Activated naive CD8-positive, alpha-beta T cell (primary cell): ENCODE data around the gene ARHGAP42.

Experiments
- H3K27ac Mint-ChIP-seq: one replicate; pipeline ENCODE4 v1.8.0; 2021; ENCODE audit warnings: mixed read lengths
- H3K27me3 Mint-ChIP-seq: one replicate; pipeline ENCODE4 v1.8.0; 2021; ENCODE audit warnings: mixed read lengths
- H3K36me3 Mint-ChIP-seq: one replicate; pipeline ENCODE4 v1.8.0; 2021; ENCODE audit warnings: mixed read lengths
- H3K4me1 Mint-ChIP-seq: one replicate; pipeline ENCODE4 v1.8.0; 2021; ENCODE audit warnings: low read depth, mixed read lengths
- H3K4me3 Mint-ChIP-seq: one replicate; pipeline ENCODE4 v1.8.0; 2021; ENCODE audit warnings: mild to moderate bottlenecking, mixed read lengths
- H3K9me3 Mint-ChIP-seq: one replicate; pipeline ENCODE4 v1.8.0; 2021; ENCODE audit warnings: low read depth, mixed read lengths

The ARHGAP42 gene

DNA sequence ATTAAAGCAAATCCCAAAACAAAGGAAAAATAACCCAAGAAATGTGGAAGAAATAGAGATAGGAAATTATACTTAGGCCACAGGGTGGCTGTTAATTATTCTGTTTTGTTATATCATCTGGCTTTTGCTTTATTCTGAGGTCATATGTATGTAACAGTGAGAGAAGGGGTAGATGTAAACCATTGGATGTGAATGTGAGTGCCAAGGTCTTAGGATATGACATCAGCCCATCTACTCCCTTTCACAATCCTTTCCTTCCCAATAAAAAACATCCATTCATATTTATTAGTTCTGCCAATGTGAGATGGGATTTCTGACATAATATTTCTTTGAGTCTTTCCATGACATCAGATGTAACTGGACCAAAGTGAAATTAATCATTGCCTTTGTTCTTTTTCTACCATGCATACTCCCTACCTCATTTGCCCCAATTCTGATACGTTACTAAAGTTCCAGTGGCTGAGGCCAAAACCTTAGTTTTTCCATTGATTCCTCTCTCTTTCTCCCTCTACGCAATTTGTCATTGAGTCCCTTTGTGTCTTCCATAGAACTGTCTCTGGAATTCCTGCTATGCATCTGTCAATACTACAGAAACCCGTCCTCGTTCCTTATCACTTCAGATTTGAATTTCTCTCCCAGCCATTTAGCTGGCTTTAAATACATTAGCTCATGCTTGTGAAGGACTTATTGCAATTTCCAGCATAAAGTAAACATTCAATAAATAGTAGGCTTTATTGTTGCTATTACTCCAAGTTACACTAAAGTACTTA, 170.3 kb downstream of the ARHGAP42 start:
- H3K9me3 Mint-ChIP-seq = no peaks in the 10 kb centered on the region
- no peaks in the 10 kb centered on the region for H3K27me3 Mint-ChIP-seq
- no peaks in the 10 kb centered on the region for H3K36me3 Mint-ChIP-seq
- no peaks in the 10 kb centered on the region for H3K4me1 Mint-ChIP-seq
- H3K27ac Mint-ChIP-seq = no peak overlapping the region
- H3K4me3 Mint-ChIP-seq = no peak overlapping the region

DNA sequence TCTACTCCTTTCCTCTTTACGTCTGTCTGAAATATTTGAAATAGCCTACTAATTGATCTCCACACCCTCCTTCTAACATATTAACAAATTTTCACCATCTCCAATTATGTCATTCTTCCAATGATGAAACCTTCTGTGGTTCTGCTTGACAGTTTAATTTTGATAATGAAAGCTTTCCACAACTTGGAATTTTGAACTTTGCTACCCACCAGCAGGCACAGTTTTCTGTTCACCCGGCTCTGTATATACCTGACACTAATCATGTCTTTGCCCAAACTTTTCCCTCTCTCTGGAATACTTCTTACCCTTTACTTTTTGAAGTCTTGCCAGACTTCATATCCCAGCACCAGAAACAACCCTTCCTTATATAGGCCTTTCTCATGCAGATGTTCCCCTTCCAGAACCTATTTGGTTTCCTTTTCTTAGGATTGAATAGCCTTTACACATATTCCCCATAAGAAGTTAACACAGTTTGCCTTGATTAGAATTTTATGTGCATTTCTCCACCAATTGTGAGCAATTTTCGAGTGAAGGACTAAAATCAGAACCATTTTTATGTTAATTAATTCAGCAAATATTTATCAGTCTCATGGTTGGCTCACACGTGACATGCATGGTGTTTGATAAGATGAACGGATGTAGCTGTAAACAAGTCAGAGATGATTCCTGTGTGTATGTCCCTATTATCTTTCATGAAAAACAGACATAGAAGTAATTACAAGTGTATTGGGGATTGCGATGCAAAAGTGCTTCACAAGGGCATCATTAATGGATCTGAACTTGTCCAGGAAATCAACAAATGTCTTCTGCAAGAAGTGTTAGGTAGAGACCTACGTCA, 173.4 kb downstream of the ARHGAP42 start:
- Mint-ChIP-seq H3K36me3 (no peaks in the 10 kb centered on the region), H3K9me3 (no peaks in the 10 kb centered on the region), H3K4me3 (no peak overlapping the region), H3K27me3 (no peaks in the 10 kb centered on the region), H3K27ac (no peak overlapping the region), H3K4me1 (no peaks in the 10 kb centered on the region)

DNA sequence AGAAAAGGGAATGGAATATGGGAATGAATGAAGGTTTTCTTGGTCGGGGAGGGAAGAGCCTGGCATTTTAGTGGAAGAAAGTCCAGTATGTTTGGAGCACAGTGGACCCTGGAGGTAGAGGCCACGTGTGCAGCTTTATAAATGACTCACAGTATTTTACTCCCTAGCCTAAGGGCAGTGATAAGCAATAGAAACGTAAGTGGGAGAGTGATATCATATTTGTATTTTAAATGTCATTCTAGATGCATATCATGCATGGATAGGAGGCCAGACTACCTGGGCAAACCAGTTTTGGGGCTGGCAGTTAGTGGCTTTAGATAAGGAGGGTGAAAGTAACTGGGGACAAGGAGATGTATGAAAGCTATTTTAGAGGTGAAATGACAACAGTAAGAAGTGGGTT, 174.1 kb downstream of the ARHGAP42 start:
- no peaks in the 10 kb centered on the region for H3K36me3 Mint-ChIP-seq
- no peaks in the 10 kb centered on the region for H3K9me3 Mint-ChIP-seq
- no peaks in the 10 kb centered on the region for H3K4me1 Mint-ChIP-seq
- no peak overlapping the region for H3K4me3 Mint-ChIP-seq
- H3K27me3 Mint-ChIP-seq = no peaks in the 10 kb centered on the region
- H3K27ac Mint-ChIP-seq = no peak overlapping the region

DNA sequence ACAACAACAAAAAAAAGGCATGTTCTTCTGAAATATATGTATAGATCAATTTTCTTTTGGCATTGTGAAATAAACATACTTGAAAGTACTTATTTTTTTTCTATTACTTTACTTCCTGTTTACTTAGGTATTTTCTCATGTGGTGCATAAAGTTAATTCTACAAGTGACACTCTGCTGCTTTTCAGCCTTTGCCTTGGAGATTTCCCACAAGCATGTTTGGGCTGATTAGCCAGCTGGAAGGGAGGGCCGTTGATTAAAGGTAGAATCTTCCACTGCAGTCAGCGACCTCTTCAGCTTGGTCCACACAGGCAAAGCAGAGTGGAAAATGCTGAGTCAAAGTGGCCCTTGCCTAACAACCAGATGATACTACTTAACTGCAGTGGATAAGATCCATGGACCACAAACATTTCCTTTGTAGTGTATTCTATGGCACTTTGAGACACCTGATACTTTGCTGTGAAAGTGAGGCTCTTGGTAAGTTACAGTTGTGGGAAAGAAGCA, 176.0 kb downstream of the ARHGAP42 start:
- H3K4me3 Mint-ChIP-seq = no peak overlapping the region
- H3K4me1 Mint-ChIP-seq = no peaks in the 10 kb centered on the region
- no peak overlapping the region for H3K27ac Mint-ChIP-seq
- H3K27me3 Mint-ChIP-seq = no peaks in the 10 kb centered on the region
- H3K36me3 Mint-ChIP-seq = no peaks in the 10 kb centered on the region
- no peaks in the 10 kb centered on the region for H3K9me3 Mint-ChIP-seq

DNA sequence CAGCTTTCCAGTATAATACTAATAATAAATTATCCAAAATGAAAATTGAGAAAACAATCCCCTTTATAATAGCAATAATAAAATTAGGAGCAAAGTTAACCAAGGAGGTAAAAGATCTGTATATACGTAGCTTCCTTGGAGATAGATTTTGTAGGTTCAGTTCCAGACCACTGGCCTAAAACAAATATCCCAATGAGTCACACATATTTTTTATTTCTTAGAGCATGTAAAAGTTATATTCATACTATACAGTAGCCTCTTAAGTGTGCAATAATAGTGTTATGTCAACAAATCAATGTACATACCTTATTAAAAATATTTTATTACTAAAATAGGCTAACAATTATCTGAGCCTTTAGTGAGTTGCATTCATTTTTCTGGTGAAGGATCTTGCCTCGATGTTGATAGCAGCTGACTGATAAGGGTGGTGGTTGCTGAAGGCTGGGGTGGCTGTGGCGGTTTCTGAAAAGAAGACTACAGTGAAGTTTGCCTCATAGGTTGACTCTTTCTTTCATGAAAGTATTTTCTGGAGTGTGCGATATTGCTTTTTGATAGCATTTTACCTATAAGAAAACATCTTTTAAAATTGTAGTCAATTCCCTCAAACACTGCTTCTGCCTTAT, 178.5 kb downstream of the ARHGAP42 start:
- Mint-ChIP-seq H3K36me3 (no peaks in the 10 kb centered on the region), H3K27me3 (no peaks in the 10 kb centered on the region), H3K27ac (no peak overlapping the region), H3K9me3 (no peaks in the 10 kb centered on the region), H3K4me1 (no peaks in the 10 kb centered on the region), H3K4me3 (no peak overlapping the region)

DNA sequence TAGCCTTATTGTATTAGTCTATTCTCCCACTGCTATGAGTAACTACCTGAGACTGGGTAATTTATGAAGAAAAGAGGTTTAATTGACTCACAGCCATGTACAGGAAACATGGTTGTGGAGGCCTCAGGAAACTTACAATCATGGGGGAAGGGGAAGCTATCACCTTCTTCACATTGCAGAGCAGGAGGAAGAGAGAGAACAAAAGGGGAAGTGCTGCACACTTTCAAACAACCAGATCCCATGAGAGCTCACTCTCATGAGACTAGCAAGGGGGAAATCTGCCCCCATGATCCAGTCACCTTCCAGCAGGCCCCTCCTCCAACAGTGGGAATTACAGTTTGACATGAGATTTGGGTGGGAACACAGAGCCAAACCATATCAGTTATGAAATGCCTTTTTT, 179.4 kb downstream of the ARHGAP42 start:
- H3K4me1 Mint-ChIP-seq = no peaks in the 10 kb centered on the region
- H3K4me3 Mint-ChIP-seq = no peak overlapping the region
- H3K27me3 Mint-ChIP-seq = no peaks in the 10 kb centered on the region
- H3K9me3 Mint-ChIP-seq = no peaks in the 10 kb centered on the region
- no peaks in the 10 kb centered on the region for H3K36me3 Mint-ChIP-seq
- H3K27ac Mint-ChIP-seq = no peak overlapping the region

DNA sequence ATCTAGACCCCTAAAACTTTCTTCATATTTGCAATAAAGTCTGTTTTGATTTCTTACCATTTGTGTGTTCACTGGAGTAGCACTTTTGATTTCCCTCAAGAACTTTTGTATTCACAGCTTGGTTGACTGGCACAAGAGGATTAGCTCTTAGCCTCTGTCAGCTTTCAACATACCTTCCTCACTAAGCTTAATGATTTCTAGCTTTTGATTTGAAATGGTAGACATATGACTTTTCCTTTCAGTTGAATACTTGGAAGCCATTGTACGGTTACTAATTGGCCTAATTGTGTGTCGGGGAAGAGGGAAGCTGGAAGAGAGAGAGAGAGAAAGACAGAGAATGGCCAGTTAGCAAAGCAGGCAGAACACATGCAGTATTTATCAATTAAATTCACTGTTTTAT, 180.5 kb downstream of the ARHGAP42 start:
- no peaks in the 10 kb centered on the region for H3K9me3 Mint-ChIP-seq
- no peak overlapping the region for H3K4me3 Mint-ChIP-seq
- no peaks in the 10 kb centered on the region for H3K36me3 Mint-ChIP-seq
- H3K27ac Mint-ChIP-seq = no peak overlapping the region
- H3K27me3 Mint-ChIP-seq = no peaks in the 10 kb centered on the region
- no peaks in the 10 kb centered on the region for H3K4me1 Mint-ChIP-seq

DNA sequence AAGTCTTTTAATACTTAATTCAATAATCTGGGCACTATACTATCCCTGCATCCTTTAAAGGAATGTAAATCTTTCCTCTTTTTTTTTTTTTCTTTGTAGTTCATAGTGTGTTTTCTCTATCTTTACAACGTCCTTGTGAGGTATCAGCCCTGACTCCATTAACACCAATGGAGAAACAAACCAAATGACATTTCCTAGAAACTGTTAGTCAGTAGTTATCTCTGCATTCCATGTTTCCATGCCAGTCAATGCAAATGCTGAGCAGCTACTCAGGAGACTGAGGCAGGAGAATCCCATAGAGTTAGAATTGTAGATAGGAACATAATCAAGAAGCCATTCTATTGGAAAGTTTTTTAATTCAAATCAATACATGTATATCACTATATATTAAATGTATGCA, 182.2 kb downstream of the ARHGAP42 start:
- no peaks in the 10 kb centered on the region for H3K9me3 Mint-ChIP-seq
- H3K4me3 Mint-ChIP-seq = no peak overlapping the region
- H3K4me1 Mint-ChIP-seq = no peaks in the 10 kb centered on the region
- no peaks in the 10 kb centered on the region for H3K27me3 Mint-ChIP-seq
- no peaks in the 10 kb centered on the region for H3K36me3 Mint-ChIP-seq
- H3K27ac Mint-ChIP-seq = no peak overlapping the region

DNA sequence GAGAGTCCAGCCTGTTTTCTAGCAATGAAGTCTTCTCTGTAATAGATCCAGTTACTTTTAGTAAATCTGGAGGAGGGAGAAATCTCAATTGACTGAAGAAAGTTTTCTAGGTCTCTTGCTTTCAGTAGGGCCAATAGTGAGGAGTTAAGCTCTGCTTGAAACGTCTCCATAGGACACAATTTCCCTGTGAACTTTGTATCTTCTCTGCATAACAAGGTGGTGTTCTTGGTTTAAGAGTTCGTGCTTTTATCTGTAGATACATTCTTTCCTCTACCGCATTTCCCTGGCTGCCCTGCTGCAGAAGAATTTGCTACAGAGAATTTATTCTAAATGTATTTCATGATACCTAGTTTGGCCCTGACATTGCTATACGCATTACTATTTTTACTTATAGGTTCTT, 183.1 kb downstream of the ARHGAP42 start:
- no peak overlapping the region for H3K27ac Mint-ChIP-seq
- H3K9me3 Mint-ChIP-seq = no peaks in the 10 kb centered on the region
- H3K27me3 Mint-ChIP-seq = no peaks in the 10 kb centered on the region
- no peaks in the 10 kb centered on the region for H3K36me3 Mint-ChIP-seq
- H3K4me1 Mint-ChIP-seq = no peaks in the 10 kb centered on the region
- no peak overlapping the region for H3K4me3 Mint-ChIP-seq

DNA sequence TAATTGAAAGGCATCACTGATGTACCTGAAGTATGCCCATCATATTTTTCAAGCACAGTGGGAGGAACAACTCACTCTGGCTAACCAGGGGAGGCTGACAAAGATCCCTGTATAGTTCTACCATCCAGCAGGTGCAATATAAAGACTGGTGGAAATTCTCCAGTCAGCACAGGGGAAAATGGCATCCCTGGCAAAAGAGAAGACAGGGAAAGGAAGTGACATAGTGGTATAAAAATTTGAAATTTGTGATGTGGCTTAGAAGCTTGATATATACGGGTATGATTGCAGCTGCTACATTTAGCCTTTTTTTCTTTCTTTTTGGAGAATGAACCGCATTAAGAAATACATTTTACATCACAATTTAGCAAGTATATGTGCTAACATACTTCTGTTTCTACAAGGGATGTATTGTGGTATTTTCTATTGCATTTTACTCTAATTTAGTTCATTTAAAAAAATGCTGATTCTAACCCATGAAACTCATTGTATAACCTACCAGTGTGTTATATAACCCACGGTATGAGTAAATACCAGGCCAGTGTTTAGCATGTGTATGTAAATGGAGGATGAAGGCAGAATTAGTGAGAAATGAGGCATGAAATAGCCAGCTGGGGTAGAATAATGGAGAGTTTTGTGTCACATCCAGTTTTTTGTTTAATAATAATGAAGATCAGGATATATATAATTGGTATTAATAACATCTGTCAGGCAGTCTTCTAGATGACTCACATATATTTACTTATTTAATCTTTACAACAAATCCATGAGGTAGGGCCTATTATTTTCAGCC, 186.1 kb downstream of the ARHGAP42 start:
- Mint-ChIP-seq H3K9me3 (no peaks in the 10 kb centered on the region), H3K4me3 (no peak overlapping the region), H3K4me1 (no peaks in the 10 kb centered on the region), H3K36me3 (no peaks in the 10 kb centered on the region), H3K27me3 (no peaks in the 10 kb centered on the region), H3K27ac (no peak overlapping the region)

DNA sequence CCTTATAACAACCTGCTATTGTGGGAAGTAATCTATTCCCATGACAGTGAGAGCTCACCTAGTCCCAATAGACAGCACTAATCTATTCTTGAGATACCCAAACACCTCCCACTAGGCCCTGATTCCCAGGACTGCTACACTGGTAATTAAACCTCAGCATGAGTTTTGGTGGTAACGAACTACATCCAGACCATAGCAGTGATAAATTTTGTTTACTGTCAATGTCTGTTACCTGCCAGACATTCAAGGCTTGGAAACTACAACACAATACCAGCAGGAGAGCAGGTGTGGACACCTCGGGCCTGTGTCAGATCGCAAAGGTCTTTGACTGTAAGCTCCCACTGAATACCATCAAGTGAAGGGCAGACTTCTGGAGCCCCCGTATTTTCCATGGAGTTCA, 187.1 kb downstream of the ARHGAP42 start:
- Mint-ChIP-seq H3K36me3 (no peaks in the 10 kb centered on the region), H3K4me3 (no peak overlapping the region), H3K27me3 (no peaks in the 10 kb centered on the region), H3K27ac (no peak overlapping the region), H3K9me3 (no peaks in the 10 kb centered on the region), H3K4me1 (no peaks in the 10 kb centered on the region)

DNA sequence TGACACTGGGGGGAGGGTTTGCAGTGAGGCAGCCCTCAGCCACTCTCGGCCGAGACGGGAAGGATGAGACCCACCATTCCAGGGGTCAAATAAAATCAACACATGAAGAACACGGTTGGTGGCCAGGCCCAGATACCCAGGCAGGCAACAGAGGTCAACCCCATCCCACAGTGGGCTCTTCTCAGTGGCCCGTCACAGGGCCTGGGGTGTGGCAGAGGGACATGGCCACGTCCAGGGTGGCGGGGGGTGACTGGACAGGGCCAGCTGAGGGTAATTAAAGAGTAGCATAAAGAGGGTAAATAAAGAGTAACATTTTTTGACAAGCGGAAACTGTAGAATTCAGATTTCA, 188.4 kb downstream of the ARHGAP42 start:
- Mint-ChIP-seq H3K27me3 (no peaks in the 10 kb centered on the region), H3K36me3 (no peaks in the 10 kb centered on the region), H3K4me3 (no peak overlapping the region), H3K9me3 (no peaks in the 10 kb centered on the region), H3K27ac (no peak overlapping the region), H3K4me1 (no peaks in the 10 kb centered on the region)

DNA sequence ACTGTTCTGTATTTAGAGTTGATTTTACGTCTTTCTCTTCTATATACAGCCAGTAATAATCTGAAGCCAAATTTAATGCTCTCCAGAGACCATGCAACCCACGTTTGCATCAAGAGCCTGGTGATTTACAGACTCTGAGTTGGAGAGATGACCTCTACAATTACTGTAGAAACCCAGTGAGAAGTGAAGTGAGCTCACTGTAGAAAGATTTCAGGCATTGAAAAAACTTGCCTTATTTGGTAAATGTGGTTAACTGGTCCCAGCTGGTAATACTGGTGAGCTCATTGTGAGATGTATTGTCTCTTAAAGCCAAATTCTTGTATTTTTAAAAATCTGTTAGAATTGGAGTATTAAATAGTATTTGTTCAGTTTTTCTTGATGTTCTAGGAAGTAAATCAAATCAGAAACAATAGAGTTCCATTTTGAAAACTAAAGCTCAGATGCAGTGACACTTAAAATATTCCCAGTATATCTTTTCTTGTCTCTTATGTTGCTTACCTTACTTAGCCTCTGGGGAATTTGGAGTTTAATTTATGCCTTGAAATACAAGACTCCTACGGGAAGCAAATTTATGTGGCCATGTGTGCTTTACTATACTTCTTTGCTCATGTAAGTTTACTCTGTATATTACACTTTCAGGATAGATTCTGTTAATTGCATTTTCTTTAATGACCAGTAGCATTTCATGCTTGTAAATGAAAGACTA, 189.9 kb downstream of the ARHGAP42 start:
- Mint-ChIP-seq H3K9me3 (no peaks in the 10 kb centered on the region), H3K36me3 (no peaks in the 10 kb centered on the region), H3K27me3 (no peaks in the 10 kb centered on the region), H3K4me1 (no peaks in the 10 kb centered on the region), H3K4me3 (no peak overlapping the region), H3K27ac (no peak overlapping the region)

DNA sequence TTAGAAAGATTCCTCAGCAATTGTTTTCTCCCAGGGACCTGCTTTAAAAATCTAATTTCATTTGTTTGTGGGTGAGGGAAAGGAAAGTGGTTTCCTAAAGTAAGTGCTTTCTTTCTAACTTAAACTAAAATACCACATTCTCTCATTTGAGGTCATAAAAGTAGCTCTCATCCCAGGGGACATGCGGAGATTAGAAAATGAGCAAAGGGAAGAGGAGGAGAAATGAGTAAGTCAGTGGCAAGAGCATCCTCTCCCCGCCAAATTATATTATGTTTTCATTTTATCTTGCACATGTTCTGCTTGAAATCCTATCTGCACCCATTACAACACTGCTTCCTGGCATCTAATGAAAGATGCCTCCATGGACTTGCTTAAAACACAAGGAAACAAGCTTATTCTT, 191.4 kb downstream of the ARHGAP42 start:
- H3K27me3 Mint-ChIP-seq = no peaks in the 10 kb centered on the region
- no peaks in the 10 kb centered on the region for H3K4me1 Mint-ChIP-seq
- no peak overlapping the region for H3K4me3 Mint-ChIP-seq
- no peaks in the 10 kb centered on the region for H3K36me3 Mint-ChIP-seq
- H3K9me3 Mint-ChIP-seq = peaks cover 6% of the 10 kb centered on the region
- H3K27ac Mint-ChIP-seq = no peak overlapping the region
